ENCODE measurements around the gene SAPCD1. TPM values are rescaled to one million over a fixed set of nuclear protein-coding genes. Genes with fewer than 3 reads are reported as not detected.

SAPCD1 gene
- total RNA-seq, 1 experiment from 2014 or later: 18.2 TPM

DNA sequence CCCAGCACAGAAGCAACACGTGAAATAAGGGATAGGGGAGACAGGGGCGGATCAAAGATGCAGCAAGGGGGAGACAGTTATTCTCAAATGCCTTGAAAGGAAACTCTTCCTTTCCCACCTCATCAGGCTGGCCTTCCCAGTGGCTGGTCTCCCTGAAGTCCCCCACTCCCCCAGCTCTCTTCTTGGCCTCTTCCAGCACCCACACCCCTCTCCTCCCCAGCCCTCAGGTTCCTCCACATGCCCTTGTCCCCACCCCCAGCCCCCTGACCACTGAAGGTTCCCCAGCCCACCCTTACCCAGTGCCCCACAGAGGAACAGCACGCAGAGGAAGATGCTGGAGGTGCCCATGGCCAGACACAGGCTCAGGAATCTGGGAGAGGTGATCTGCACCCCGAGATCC is 49.0 kb upstream of the SAPCD1 start:
- no peaks in the 10 kb centered on the region for H3K27me3 ChIP-seq (ENCODE audit: insufficient read depth, low read length)
- ChIA-PET CTCF (interaction anchor here (1.5 kb wide), 1 partner anchor 23 kb away, joined by 4 read pairs; the partner anchor contains the start of gene CLIC1), RAD21 (ENCODE audit: low non-redundant PET in 1 of 2, low total read pairs in 2 of 2, uncharacterized antibody in 2 of 2, unreplicated experiment in 2 of 2) (no interaction called here), POLR2A (interaction anchor here (1.0 kb wide), 1 partner anchor 10 kb away, joined by 5 read pairs; the partner anchor contains the start of gene ABHD16A)
- H3K9me3 ChIP-seq (ENCODE audit: control insufficient read depth in 1 of 2, insufficient read depth in 1 of 2, low read depth in 1 of 2, low read length in 2 of 2): no peaks in the 10 kb centered on the region
- H3K36me3 ChIP-seq (ENCODE audit: control insufficient read depth in 1 of 2, insufficient read depth in 2 of 2, low read length in 2 of 2): no peaks in the 10 kb centered on the region
- H2AFZ ChIP-seq (ENCODE audit: low read depth, low read length, poor library complexity, severe bottlenecking): no peak overlapping the region
- no TSS peak for BruUV-seq (replicated peaks)
- peak overlapping the region; percentile 67 for H3K4me2 ChIP-seq (ENCODE audit: low read length)
- no peaks in the 10 kb centered on the region for H3K9me2 ChIP-seq (ENCODE audit: insufficient read depth)
- ATAC-seq (no peak), DNase-seq (ENCODE audit: low read depth, low spot score) (no peak)
- intact Hi-C loops (cut with micrococcal nuclease): no loop called here
- TF ChIP-seq, protein P1, sequence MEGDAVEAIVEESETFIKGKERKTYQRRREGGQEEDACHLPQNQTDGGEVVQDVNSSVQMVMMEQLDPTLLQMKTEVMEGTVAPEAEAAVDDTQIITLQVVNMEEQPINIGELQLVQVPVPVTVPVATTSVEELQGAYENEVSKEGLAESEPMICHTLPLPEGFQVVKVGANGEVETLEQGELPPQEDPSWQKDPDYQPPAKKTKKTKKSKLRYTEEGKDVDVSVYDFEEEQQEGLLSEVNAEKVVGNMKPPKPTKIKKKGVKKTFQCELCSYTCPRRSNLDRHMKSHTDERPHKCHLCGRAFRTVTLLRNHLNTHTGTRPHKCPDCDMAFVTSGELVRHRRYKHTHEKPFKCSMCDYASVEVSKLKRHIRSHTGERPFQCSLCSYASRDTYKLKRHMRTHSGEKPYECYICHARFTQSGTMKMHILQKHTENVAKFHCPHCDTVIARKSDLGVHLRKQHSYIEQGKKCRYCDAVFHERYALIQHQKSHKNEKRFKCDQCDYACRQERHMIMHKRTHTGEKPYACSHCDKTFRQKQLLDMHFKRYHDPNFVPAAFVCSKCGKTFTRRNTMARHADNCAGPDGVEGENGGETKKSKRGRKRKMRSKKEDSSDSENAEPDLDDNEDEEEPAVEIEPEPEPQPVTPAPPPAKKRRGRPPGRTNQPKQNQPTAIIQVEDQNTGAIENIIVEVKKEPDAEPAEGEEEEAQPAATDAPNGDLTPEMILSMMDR (IDR thresholded peaks at IDR 0.05 in 2 of 3, conservative IDR thresholded peaks at IDR 0.05 in 1 of 3; ENCODE audit: borderline replicate concordance in 1 of 3, insufficient read depth in 1 of 3, low read depth in 2 of 3, low read length in 2 of 3): no peak
- TF ChIP-seq ELF1 (IDR thresholded peaks at IDR 0.05; ENCODE audit: borderline replicate concordance, low read depth) (no peak), POLR2A (IDR thresholded peaks at IDR 0.05; ENCODE audit: borderline replicate concordance, extremely low read depth, insufficient read depth, insufficient read length) (no peak), TCF7L2 (IDR thresholded peaks at IDR 0.05; ENCODE audit: borderline replicate concordance, extremely low read depth, insufficient read depth, insufficient read length) (no peak), EGR1 (IDR thresholded peaks at IDR 0.05; ENCODE audit: low read depth) (no peak), SP1 (IDR thresholded peaks at IDR 0.05; ENCODE audit: low read depth) (no peak), POLR2AphosphoS5 (IDR thresholded peaks at IDR 0.05; ENCODE audit: low read depth, low read length) (no peak), SIN3A (IDR thresholded peaks at IDR 0.05; ENCODE audit: low read depth) (no peak), CBX3 (IDR thresholded peaks at IDR 0.05; ENCODE audit: low read depth) (no peak), RAD21 (IDR thresholded peaks at IDR 0.05; ENCODE audit: low read depth) (no peak), ZNF274 (IDR thresholded peaks at IDR 0.05; ENCODE audit: low read depth, low read length) (no peak), CEBPB (IDR thresholded peaks at IDR 0.05; ENCODE audit: low read depth) (no peak), SRF (IDR thresholded peaks at IDR 0.05; ENCODE audit: low read depth) (no peak), EZH2 (IDR thresholded peaks at IDR 0.05) (no peak), ZBTB33 (IDR thresholded peaks at IDR 0.05; ENCODE audit: extremely low read depth, insufficient replicate concordance, low read length) (no peak), YY1 (IDR thresholded peaks at IDR 0.05; ENCODE audit: extremely low read depth, insufficient replicate concordance, low read depth, low read length) (no peak)
- TF ChIP-seq, protein P2, sequence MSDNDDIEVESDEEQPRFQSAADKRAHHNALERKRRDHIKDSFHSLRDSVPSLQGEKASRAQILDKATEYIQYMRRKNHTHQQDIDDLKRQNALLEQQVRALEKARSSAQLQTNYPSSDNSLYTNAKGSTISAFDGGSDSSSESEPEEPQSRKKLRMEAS (IDR thresholded peaks at IDR 0.05): no peak
- TF ChIP-seq, protein P3, sequence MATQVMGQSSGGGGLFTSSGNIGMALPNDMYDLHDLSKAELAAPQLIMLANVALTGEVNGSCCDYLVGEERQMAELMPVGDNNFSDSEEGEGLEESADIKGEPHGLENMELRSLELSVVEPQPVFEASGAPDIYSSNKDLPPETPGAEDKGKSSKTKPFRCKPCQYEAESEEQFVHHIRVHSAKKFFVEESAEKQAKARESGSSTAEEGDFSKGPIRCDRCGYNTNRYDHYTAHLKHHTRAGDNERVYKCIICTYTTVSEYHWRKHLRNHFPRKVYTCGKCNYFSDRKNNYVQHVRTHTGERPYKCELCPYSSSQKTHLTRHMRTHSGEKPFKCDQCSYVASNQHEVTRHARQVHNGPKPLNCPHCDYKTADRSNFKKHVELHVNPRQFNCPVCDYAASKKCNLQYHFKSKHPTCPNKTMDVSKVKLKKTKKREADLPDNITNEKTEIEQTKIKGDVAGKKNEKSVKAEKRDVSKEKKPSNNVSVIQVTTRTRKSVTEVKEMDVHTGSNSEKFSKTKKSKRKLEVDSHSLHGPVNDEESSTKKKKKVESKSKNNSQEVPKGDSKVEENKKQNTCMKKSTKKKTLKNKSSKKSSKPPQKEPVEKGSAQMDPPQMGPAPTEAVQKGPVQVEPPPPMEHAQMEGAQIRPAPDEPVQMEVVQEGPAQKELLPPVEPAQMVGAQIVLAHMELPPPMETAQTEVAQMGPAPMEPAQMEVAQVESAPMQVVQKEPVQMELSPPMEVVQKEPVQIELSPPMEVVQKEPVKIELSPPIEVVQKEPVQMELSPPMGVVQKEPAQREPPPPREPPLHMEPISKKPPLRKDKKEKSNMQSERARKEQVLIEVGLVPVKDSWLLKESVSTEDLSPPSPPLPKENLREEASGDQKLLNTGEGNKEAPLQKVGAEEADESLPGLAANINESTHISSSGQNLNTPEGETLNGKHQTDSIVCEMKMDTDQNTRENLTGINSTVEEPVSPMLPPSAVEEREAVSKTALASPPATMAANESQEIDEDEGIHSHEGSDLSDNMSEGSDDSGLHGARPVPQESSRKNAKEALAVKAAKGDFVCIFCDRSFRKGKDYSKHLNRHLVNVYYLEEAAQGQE (IDR thresholded peaks at IDR 0.05; ENCODE audit: low read depth): no peak
- no peak overlapping the region for H3K9ac ChIP-seq (ENCODE audit: low read length)
- no peaks in the 10 kb centered on the region for H3K79me2 ChIP-seq (ENCODE audit: insufficient read depth, low read length)
- no peak overlapping the region for H3K4me3 ChIP-seq (replicated peaks in 1 of 2; ENCODE audit: low read depth in 1 of 2, low read length in 2 of 2)
- peaks cover 27 to 38% of the 10 kb centered on the region in 2 experiments for H3K4me1 ChIP-seq (ENCODE audit: control insufficient read depth in 1 of 2, insufficient read depth in 2 of 2, low read length in 2 of 2)
- H3K27ac ChIP-seq (ENCODE audit: low read depth, low read length): no peak overlapping the region
- H4K20me1 ChIP-seq (ENCODE audit: insufficient read depth): no peaks in the 10 kb centered on the region

All from HCT116 (cell line).